HEK293 (cell line): ENCODE measurements around the gene SYT2.

Experiments used
- CTCF ChIA-PET: fragments of 350-600 bp; formaldehyde crosslinking; extraction: SDS; loops from one replicate; lab custom pipeline; 2021; ENCODE audit warnings: antibody characterized with exemption; lab: Yijun Ruan, JAX
- POLR2A ChIA-PET: fragments of 300-600 bp; formaldehyde crosslinking; extraction: SDS; loops from one replicate; lab custom pipeline; 2020; ENCODE audit warnings: antibody characterized with exemption, inconsistent platforms; lab: Yijun Ruan, JAX
- H3K27ac ChIP-seq: fragments of 200-500 bp; sonication (Bioruptor generic); 2 replicates; pipeline ENCODE4 v1.5.1; 2014; ENCODE audit warnings: low read depth, low read length, control low read depth, inconsistent platforms; ENCODE audit errors: extremely low read depth
- H3K36me3 ChIP-seq, 2 experiments: fragments of 200-500 bp in 1 of 2; sonication (Bioruptor generic) in 1 of 2; 1 replicate in 1 of 2; 2 replicates in 1 of 2; pipeline ENCODE4 v1.5.1; 2014 to 2017; ENCODE audit warnings: inconsistent platforms in 2 of 2, low read length in 2 of 2; ENCODE audit not compliant: control insufficient read depth in 2 of 2, insufficient read depth in 1 of 2
- H3K4me1 ChIP-seq: fragments of 200-500 bp; sonication (Bioruptor generic); 2 replicates; pipeline ENCODE4 v1.5.1; 2014; ENCODE audit warnings: mild to moderate bottlenecking, low read length, inconsistent platforms; ENCODE audit not compliant: control insufficient read depth, insufficient read depth
- H3K4me3 ChIP-seq: 2 replicates; pipeline ENCODE4 v1.5.1; 2011; ENCODE audit warnings: low read depth, mild to moderate bottlenecking, control low read depth, low read length, moderate library complexity
- H3K9me3 ChIP-seq: fragments of 200-500 bp; sonication (Bioruptor generic); 2 replicates; pipeline ENCODE4 v1.5.1; 2014; ENCODE audit warnings: low read depth, low read length, inconsistent platforms; ENCODE audit not compliant: control insufficient read depth, insufficient read depth
- EGR2 ChIP-seq: fragments of 450-650 bp; formaldehyde crosslinking; IDR thresholded peaks from 2 replicates; pipeline ENCODE4 v1.5.1; 2016; ENCODE audit warnings: low read depth, missing biosample characterization, missing genetic modification characterization
- GLIS1 ChIP-seq: fragments of 450-650 bp; formaldehyde crosslinking; IDR thresholded peaks from 2 replicates; pipeline ENCODE4 v1.5.1; 2016; ENCODE audit warnings: missing biosample characterization, missing genetic modification characterization
- SCRT2 ChIP-seq: fragments of 450-650 bp; formaldehyde crosslinking; IDR thresholded peaks from 2 replicates; pipeline ENCODE4 v1.5.1; 2016; ENCODE audit warnings: missing biosample characterization, missing genetic modification characterization
- ZBTB21 ChIP-seq: fragments of 450-650 bp; formaldehyde crosslinking; IDR thresholded peaks from 2 replicates; pipeline ENCODE4 v1.5.1; 2017; ENCODE audit warnings: missing biosample characterization, missing genetic modification characterization
- ZIC2 ChIP-seq: fragments of 450-650 bp; formaldehyde crosslinking; IDR thresholded peaks from 2 replicates; pipeline ENCODE4 v1.5.1; 2016; ENCODE audit warnings: missing biosample characterization, missing genetic modification characterization
- ZNF311 ChIP-seq: fragments of 450-650 bp; formaldehyde crosslinking; IDR thresholded peaks from 2 replicates; pipeline ENCODE4 v1.5.1; 2017; ENCODE audit warnings: missing biosample characterization, missing genetic modification characterization, borderline replicate concordance
- ZNF335 ChIP-seq: fragments of 450-650 bp; formaldehyde crosslinking; conservative IDR thresholded peaks from 2 replicates; pipeline ENCODE4 v1.5.1; 2016; ENCODE audit warnings: missing biosample characterization, missing genetic modification characterization
- ZNF398 ChIP-seq: fragments of 450-650 bp; formaldehyde crosslinking; IDR thresholded peaks from 2 replicates; pipeline ENCODE4 v1.5.1; 2017; ENCODE audit warnings: missing biosample characterization, missing genetic modification characterization
- ZNF423 ChIP-seq: fragments of 450-650 bp; formaldehyde crosslinking; IDR thresholded peaks from 2 replicates; pipeline ENCODE4 v1.5.1; 2016; ENCODE audit warnings: missing biosample characterization, missing genetic modification characterization
- ZNF501 ChIP-seq: fragments of 450-650 bp; formaldehyde crosslinking; IDR thresholded peaks from 2 replicates; pipeline ENCODE4 v1.5.1; 2016; ENCODE audit warnings: missing biosample characterization, missing genetic modification characterization
- ZNF555 ChIP-seq: fragments of 450-650 bp; formaldehyde crosslinking; conservative IDR thresholded peaks from 2 replicates; pipeline ENCODE4 v1.5.1; 2017; ENCODE audit warnings: missing biosample characterization, mild to moderate bottlenecking, missing genetic modification characterization, inconsistent platforms
- ZNF585B ChIP-seq: fragments of 450-650 bp; formaldehyde crosslinking; IDR thresholded peaks from 2 replicates; pipeline ENCODE4 v1.5.1; 2016; ENCODE audit warnings: missing biosample characterization, missing genetic modification characterization
- ZNF629 ChIP-seq: fragments of 450-650 bp; formaldehyde crosslinking; IDR thresholded peaks from 2 replicates; pipeline ENCODE4 v1.5.1; 2017; ENCODE audit warnings: missing biosample characterization, missing genetic modification characterization
- ZNF792 ChIP-seq: fragments of 450-650 bp; formaldehyde crosslinking; IDR thresholded peaks from 2 replicates; pipeline ENCODE4 v1.5.1; 2016; ENCODE audit warnings: missing biosample characterization, missing genetic modification characterization
- TF ChIP-seq, protein P1 (sequence below): fragments of 450-650 bp; formaldehyde crosslinking; IDR thresholded peaks from 2 replicates; pipeline ENCODE4 v1.5.1; 2016; ENCODE audit warnings: missing biosample characterization, missing genetic modification characterization
- TF ChIP-seq, protein P2 (sequence below): fragments of 450-650 bp; formaldehyde crosslinking; IDR thresholded peaks from 2 replicates; pipeline ENCODE4 v1.5.1; 2017; ENCODE audit warnings: missing biosample characterization, missing genetic modification characterization

The SYT2 gene

GRCh38 chr1:202704601-202705000 lies 5.7 kb downstream of the SYT2 start:
- TF ChIP-seq ZNF335 (tag by site-specific recombination): peak; percentile 35; the same call in 1 of the 2 replicates
- peak; percentile 54 for TF ChIP-seq ZIC2 (tag by site-specific recombination)
- 0 out of 2 replicates have a peak, but pooled peaks have one; percentile 33 for TF ChIP-seq ZNF629 (tag by site-specific recombination)
- no peak for TF ChIP-seq ZNF311 (tag by site-specific recombination)
- peak; percentile 67; the same call in 1 of the 2 replicates for TF ChIP-seq ZBTB21 (tag by site-specific recombination)
- ChIA-PET CTCF (interaction anchor here (1.7 kb wide), 1 partner anchor 20 kb away, joined by 3 read pairs; no protein-coding TSS in a partner anchor), POLR2A (interaction anchor here (0.7 kb wide), 1 partner anchor 23 kb away, joined by 3 read pairs; no protein-coding TSS in a partner anchor)
- Histone ChIP-seq H3K9me3 (no peaks in the 10 kb centered on the region), H3K36me3 (no peaks in the 10 kb centered on the region), H3K4me1 (no peaks in the 10 kb centered on the region), H3K4me3 (no peak overlapping the region), H3K27ac (no peak overlapping the region)

DNA sequence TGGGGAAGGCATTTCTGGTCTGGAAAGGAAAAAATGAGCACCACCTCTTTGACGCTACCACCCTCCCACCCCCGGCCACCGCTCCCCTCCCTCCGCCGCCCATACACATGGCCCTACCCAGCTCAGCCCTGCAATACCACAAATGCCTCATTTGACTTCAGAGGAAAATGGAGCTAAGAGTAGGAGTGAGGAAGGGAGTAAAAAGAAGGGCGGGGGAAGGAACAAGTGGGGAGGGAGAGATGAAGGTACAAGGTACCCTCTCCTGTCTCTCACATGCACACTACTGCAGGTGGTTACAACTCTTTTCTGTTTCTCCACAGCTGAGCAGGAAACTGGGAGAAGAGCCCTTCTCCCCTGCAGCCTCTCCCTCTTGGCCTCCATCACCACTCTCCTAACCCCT lies 7.1 kb downstream of the SYT2 start:
- ChIA-PET POLR2A (interaction anchor here (0.6 kb wide), 1 partner anchor 31 kb away, joined by 3 read pairs; no protein-coding TSS in a partner anchor), CTCF (interaction anchor here (0.7 to 1.7 kb wide), 2 partner anchors 22 to 23 kb away, joined by 3 to 4 read pairs; no protein-coding TSS in a partner anchor)
- Histone ChIP-seq H3K36me3 (no peaks in the 10 kb centered on the region), H3K27ac (no peak overlapping the region), H3K4me3 (no peak overlapping the region), H3K9me3 (no peaks in the 10 kb centered on the region), H3K4me1 (no peaks in the 10 kb centered on the region)
- TF ChIP-seq SCRT2: no peak
- TF ChIP-seq ZNF423 (tag by site-specific recombination): no peak
- TF ChIP-seq ZNF585B (tag by site-specific recombination): no peak
- TF ChIP-seq ZNF501: no peak
- TF ChIP-seq EGR2: 0 out of 2 replicates have a peak, but pooled peaks have one; percentile 17
- TF ChIP-seq, protein P1, sequence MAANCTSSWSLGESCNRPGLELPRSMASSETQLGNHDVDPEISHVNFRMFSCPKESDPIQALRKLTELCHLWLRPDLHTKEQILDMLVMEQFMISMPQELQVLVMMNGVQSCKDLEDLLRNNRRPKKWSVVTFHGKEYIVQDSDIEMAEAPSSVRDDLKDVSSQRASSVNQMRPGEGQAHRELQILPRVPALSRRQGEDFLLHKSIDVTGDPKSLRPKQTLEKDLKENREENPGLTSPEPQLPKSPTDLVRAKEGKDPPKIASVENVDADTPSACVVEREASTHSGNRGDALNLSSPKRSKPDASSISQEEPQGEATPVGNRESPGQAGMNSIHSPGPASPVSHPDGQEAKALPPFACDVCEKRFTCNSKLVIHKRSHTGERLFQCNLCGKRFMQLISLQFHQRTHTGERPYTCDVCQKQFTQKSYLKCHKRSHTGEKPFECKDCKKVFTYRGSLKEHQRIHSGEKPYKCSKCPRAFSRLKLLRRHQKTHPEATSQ: no peak
- TF ChIP-seq ZNF555 (tag by site-specific recombination): no peak

- H3K36me3 ChIP-seq: no peaks in the 10 kb centered on the region
- ChIA-PET POLR2A (no interaction called here), CTCF (interaction anchor here (0.7 kb wide), 1 partner anchor 201 kb away, joined by 3 read pairs; no protein-coding TSS in a partner anchor)
- H3K27ac ChIP-seq: no peak overlapping the region
- no peaks in the 10 kb centered on the region for H3K9me3 ChIP-seq
- peak; percentile 65 for TF ChIP-seq GLIS1 (tag by site-specific recombination)
- TF ChIP-seq ZNF792 (tag by site-specific recombination): no peak
- no peak for TF ChIP-seq ZNF398 (tag by site-specific recombination)
- TF ChIP-seq ZIC2 (tag by site-specific recombination): peak; percentile 97
- TF ChIP-seq, protein P2, sequence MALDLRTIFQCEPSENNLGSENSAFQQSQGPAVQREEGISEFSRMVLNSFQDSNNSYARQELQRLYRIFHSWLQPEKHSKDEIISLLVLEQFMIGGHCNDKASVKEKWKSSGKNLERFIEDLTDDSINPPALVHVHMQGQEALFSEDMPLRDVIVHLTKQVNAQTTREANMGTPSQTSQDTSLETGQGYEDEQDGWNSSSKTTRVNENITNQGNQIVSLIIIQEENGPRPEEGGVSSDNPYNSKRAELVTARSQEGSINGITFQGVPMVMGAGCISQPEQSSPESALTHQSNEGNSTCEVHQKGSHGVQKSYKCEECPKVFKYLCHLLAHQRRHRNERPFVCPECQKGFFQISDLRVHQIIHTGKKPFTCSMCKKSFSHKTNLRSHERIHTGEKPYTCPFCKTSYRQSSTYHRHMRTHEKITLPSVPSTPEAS: no peak
- H3K4me3 ChIP-seq: no peak overlapping the region
- H3K4me1 ChIP-seq: no peaks in the 10 kb centered on the region
These were observed 8.2 kb downstream of the SYT2 start for GRCh38 chr1:202702088-202702487.
